AG04450 (cell line): ENCODE measurements around the gene ATF3. TPM values are rescaled to one million over a fixed set of nuclear protein-coding genes. Genes with fewer than 3 reads are reported as not detected.
A peak's percentile ranks its signal among the peaks of the same experiment; 100 is the strongest.

Experiments
- CTCF ChIA-PET: fragments of 300-600, 350-600 bp; formaldehyde crosslinking; extraction: SDS; loops from one replicate; lab custom pipeline; 2022; ENCODE audit warnings: antibody characterized with exemption, inconsistent platforms; lab: Charles Lee
- POLR2A ChIA-PET: fragments of 350-600 bp; formaldehyde crosslinking; extraction: SDS; loops from one replicate; lab custom pipeline; 2021; ENCODE audit warnings: antibody characterized with exemption, inconsistent platforms; lab: Yijun Ruan, JAX
- DNase-seq: peaks from one replicate; pipeline ENCODE4 v3.0.0-alpha.2; 2011; ENCODE audit warnings: low read depth, low spot score
- H3K27ac ChIP-seq: one replicate; pipeline ENCODE4 v1.5.1; 2012; ENCODE audit warnings: low read depth, low read length, control low read depth
- H3K27me3 ChIP-seq: one replicate; pipeline ENCODE4 v1.6.0; 2012; ENCODE audit warnings: low read length; ENCODE audit not compliant: control insufficient read depth, insufficient read depth
- H3K4me3 ChIP-seq: 2 replicates; pipeline ENCODE4 v1.5.1; 2011; ENCODE audit warnings: mild to moderate bottlenecking, low read depth, low read length, control low read depth
- H3K9me3 ChIP-seq: 2 replicates; pipeline ENCODE4 v1.5.1; 2012; ENCODE audit warnings: low read length; ENCODE audit not compliant: control insufficient read depth, insufficient read depth
- polyA plus RNA-seq: library from polyadenylated mRNA; depleted of rRNA; stranded (reverse); fragments of >200 nt; gene quantifications from 2 replicates; pipeline ENCODE4 v1.2.3, GENCODE V29; 2011
- TF ChIP-seq, protein P1 (sequence below): IDR thresholded peaks from 2 replicates; pipeline ENCODE4 v1.5.1; 2011; ENCODE audit warnings: low read depth, low read length, control low read depth, inconsistent platforms

ATF3 gene
- polyA plus RNA-seq, 1 experiment = 5.5 TPM

DNA sequence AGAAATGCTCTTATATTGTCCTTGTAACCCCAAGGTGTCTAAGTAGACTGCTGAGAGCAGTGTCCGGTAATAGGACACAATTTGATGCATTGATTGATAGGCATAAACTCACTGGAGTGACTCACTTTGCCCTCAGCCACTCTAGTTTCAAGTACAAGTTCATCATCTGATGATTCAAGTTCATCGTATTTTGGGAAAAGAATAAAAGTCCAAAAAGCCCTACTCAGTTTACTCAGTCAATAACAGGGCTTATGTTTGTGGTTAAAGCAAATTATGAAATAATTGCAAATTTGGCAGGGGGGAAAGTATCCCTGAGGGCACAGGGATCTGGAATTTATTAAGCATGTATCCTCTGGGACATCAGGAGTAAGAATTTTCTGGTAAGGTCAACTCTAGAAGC lies 7.6 kb upstream of the ATF3 start:
- ChIA-PET CTCF (interaction anchor here (2.3 to 4.9 kb wide), 2 partner anchors 64 to 123 kb away, joined by 8 to 21 read pairs; no protein-coding TSS in a partner anchor), POLR2A (no interaction called here)
- peaks cover 37% of the 10 kb centered on the region for H3K27me3 ChIP-seq
- H3K27ac ChIP-seq = no peak overlapping the region
- TF ChIP-seq, protein P1, sequence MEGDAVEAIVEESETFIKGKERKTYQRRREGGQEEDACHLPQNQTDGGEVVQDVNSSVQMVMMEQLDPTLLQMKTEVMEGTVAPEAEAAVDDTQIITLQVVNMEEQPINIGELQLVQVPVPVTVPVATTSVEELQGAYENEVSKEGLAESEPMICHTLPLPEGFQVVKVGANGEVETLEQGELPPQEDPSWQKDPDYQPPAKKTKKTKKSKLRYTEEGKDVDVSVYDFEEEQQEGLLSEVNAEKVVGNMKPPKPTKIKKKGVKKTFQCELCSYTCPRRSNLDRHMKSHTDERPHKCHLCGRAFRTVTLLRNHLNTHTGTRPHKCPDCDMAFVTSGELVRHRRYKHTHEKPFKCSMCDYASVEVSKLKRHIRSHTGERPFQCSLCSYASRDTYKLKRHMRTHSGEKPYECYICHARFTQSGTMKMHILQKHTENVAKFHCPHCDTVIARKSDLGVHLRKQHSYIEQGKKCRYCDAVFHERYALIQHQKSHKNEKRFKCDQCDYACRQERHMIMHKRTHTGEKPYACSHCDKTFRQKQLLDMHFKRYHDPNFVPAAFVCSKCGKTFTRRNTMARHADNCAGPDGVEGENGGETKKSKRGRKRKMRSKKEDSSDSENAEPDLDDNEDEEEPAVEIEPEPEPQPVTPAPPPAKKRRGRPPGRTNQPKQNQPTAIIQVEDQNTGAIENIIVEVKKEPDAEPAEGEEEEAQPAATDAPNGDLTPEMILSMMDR = no peak
- no peak for DNase-seq
- no peak overlapping the region for H3K4me3 ChIP-seq
- no peaks in the 10 kb centered on the region for H3K9me3 ChIP-seq

DNA sequence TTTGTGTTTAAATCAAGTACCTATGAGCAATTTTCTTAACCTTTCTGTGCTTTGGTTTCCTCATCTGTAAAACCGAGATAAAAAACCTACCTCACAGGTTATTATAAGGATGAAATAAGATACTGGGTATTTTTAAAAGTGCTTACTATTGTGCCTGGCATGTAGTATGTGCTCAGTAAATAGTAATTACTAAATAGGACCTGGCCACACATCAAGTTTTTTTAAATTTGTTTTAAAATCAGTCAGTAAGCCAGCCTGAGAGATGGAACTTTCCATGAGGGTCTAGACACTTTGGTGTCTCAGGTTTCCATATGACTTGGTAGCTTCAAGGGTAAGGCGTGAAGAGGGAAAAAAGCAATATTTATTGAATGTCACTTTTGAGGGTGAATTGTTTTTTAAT lies 7.0 kb upstream of the ATF3 start:
- no peaks in the 10 kb centered on the region for H3K9me3 ChIP-seq
- TF ChIP-seq, protein P1 = no peak
- no peak overlapping the region for H3K4me3 ChIP-seq
- H3K27me3 ChIP-seq = peaks cover 42% of the 10 kb centered on the region
- no peak overlapping the region for H3K27ac ChIP-seq
- ChIA-PET CTCF (no interaction called here), POLR2A (no interaction called here)
- DNase-seq = no peak

DNA sequence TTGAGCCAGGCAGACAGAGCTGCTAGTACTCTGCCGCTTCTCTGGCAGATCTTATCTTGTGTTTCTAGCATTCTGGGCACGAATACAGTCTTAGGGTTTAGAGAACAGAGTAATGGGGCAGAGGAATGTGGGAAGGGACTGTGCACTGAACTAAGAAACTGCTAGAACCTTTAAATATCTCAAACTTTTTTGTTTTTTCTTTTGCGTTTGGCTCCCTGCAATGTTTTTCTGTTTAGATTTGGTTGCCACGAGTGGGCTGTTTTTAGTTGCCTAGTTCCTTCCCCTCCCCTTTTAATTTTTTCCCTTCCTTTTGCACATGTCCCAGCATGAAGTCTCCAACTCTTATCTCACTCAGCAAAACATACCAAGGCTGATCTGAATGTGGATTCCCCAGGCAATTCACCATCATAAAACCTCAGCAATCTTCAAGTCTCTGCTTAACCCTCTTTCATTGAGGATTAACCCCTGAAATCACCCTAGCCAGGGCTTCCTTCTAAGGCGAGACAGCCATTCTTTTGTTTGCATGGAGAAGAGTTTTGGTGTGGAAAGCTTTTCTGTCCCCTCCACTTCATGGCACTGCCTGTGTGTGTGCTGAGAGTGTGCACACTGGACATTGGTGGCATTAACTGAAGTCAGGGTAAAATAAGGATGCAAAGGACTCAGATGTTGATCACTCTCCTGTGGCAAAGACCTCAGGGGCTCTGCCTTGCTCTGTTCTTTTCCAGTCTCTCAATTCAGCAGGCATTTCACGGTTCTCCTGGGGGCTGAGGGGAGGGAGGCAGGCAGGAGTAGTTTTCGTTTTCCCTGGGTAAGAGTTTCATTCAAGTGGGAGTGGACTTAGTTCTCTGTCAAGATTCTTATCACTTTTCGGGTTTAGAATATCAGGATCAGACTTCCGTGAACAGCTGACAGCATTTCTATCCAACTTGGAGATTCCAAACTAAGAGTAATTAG lies 2.8 kb upstream of the ATF3 start:
- peaks cover 56% of the 10 kb centered on the region for H3K27me3 ChIP-seq
- no peak overlapping the region for H3K27ac ChIP-seq
- H3K9me3 ChIP-seq = peaks cover 6% of the 10 kb centered on the region; the same call in 1 of the 2 replicates
- TF ChIP-seq, protein P1 = no peak
- ChIA-PET CTCF (no interaction called here), POLR2A (no interaction called here)
- no peak overlapping the region for H3K4me3 ChIP-seq
- no peak for DNase-seq

DNA sequence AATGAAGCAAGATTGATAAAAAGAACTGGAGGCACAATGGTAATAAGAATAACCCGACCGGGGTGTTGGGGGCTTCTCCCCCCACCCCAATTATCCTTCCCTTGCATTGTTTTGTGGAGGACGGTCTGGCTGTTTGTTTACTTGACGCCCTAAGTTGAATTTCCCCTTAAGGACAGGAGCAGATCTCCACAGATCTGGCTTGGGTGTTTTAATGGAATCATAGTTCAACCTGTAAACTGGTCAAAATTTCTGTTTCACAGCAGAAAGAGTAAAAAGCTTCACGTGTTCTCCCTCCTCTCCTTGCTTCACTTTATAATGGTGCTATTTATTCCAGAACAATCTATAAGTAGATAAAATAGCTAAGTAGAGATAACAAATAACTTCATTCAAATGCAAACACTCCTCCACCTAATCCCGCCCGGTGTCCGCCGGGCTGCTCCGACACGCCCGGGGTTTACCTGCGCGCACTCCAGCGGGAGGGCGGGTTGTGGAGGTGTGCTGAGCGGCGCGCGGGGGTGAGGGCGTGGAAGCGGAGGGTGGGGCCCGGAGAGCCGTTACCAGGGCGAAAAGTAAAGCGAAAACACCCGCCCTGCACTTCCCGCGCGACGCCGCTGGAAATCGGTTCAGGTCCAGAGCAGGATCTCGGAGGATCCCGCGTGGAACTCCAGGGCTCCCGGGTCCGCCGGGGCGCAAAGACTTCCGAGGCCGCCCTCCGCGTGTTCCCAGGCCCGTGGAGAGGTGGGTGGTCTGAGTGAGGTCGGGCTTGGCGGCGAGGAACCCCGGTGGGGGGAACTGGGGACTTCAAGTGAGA lies 2.0 kb upstream of the ATF3 start:
- ChIA-PET CTCF (no interaction called here), POLR2A (no interaction called here)
- Histone ChIP-seq H3K4me3 (0 out of 2 replicates have a peak overlapping the region, but pooled peaks have one; percentile 7), H3K27me3 (peaks cover 56% of the 10 kb centered on the region), H3K9me3 (peaks cover 6% of the 10 kb centered on the region; the same call in 1 of the 2 replicates), H3K27ac (no peak overlapping the region)
- TF ChIP-seq, protein P1 = no peak
- no peak for DNase-seq
